Upper lobe of left lung (tissue), 4 donors: Measurements from ENCODE around the gene CLDN2.

Experiments
- CTCF ChIP-seq, 6 experiments: fragments of 450-650 bp in 4 of 6; fragments of 200-600 bp in 2 of 6; sonication (generic) in 2 of 6; IDR thresholded peaks; one replicate each; pipeline ENCODE4 v1.5.1; 2016 to 2019; ENCODE audit warnings: antibody characterized with exemption in 6 of 6
- POLR2AphosphoS5 ChIP-seq, 2 donors: sonication (generic); formaldehyde crosslinking; IDR thresholded peaks; one replicate each; pipeline ENCODE4 v1.5.1; 2017; ENCODE audit warnings: antibody characterized with exemption in 2 of 2

GRCh38 chrX:106875151-106875550, 45.1 kb upstream of the CLDN2 start:
- TF ChIP-seq CTCF (IDR thresholded peaks at IDR 0.05) (no peak), POLR2AphosphoS5 (IDR thresholded peaks at IDR 0.05) (no peak)
